Tibial artery (tissue), 4 donors: ENCODE data around the gene ARHGAP24.

Source experiments
- DNase-seq, 2 donors: peaks; one replicate each; pipeline ENCODE4 v3.0.0-alpha.2; 2019
- H3K27ac ChIP-seq, 2 donors: fragments of 200-600 bp; sonication (generic) in 1 of 2; 1 replicate in 1 of 2; 2 replicates in 1 of 2; pipeline ENCODE4 v1.5.1; 2018 to 2019; ENCODE audit warnings: mild to moderate bottlenecking in 1 of 2
- H3K27me3 ChIP-seq, 2 donors: fragments of 200-600 bp; sonication (generic) in 1 of 2; one replicate each; pipeline versions ENCODE4 v1.5.1 to v1.6.0; 2016 to 2019
- H3K36me3 ChIP-seq, 3 donors: fragments of 200-600 bp; sonication (generic) in 2 of 3; one replicate each; pipeline ENCODE4 v1.5.1; 2016 to 2019; ENCODE audit warnings: mild to moderate bottlenecking in 2 of 3
- H3K4me1 ChIP-seq, 4 donors: fragments of 200-600 bp; sonication (generic) in 2 of 4; 1 replicate in 3 of 4; 2 replicates in 1 of 4; pipeline ENCODE4 v1.5.1; 2016 to 2019
- H3K4me3 ChIP-seq, 2 donors: fragments of 200-600 bp; sonication (generic) in 1 of 2; 1 replicate in 1 of 2; 2 replicates in 1 of 2; pipeline ENCODE4 v1.5.1; 2018 to 2019; ENCODE audit warnings: mild to moderate bottlenecking in 2 of 2
- H3K9me3 ChIP-seq, 3 donors: fragments of 200-600 bp; sonication (generic) in 1 of 3; one replicate each; pipeline ENCODE4 v1.5.1; 2016 to 2019
- CTCF ChIP-seq, 2 experiments: fragments of 200-600 bp in 1 of 2; fragments of 450-650 bp in 1 of 2; IDR thresholded peaks; one replicate each; pipeline ENCODE4 v1.5.1; 2017 to 2019; ENCODE audit warnings: antibody characterized with exemption in 2 of 2, mild to moderate bottlenecking in 1 of 2, moderate library complexity in 1 of 2
- intact Hi-C: fragments of 100-400 bp; cut with DNase I; formaldehyde crosslinking; loops from one replicate; pipeline ENCODE4 v1.15.0; 2023; ENCODE audit warnings: low total_unique reads

The ARHGAP24 gene

DNA sequence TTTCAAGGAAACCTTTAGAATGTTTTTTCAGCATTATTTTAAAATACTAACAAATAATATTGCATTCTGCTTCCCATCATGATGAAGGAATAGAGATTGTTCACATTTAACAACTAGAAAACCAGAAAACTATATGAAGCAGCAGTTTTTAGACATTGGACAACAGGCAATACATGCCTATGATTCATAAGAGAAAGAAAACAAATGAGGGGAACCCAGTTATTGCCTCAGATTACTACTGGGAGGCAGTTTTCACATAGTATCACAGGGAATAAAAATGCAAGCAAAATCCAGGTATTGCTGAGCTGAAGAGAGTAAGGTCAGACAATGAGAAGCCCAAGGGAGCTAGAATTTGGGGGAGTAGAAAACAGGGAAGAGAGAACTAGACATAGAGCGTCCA, 511.3 kb downstream of the ARHGAP24 start:
- no peak for DNase-seq

GRCh38 chr4:85993641-85994040, 518.7 kb downstream of the ARHGAP24 start:
- Histone ChIP-seq H3K27me3 (no peaks in the 10 kb centered on the region), H3K9me3 (no peaks in the 10 kb centered on the region), H3K27ac (no peak overlapping the region), H3K4me1 (no peaks in the 10 kb centered on the region), H3K36me3 (peaks cover 7 to 19% (median 18%) of the 10 kb centered on the region in 3 donors), H3K4me3 (no peak overlapping the region)
- intact Hi-C loops = no loop called here
- no peak for DNase-seq
- no peak for TF ChIP-seq CTCF (IDR thresholded peaks at IDR 0.05)

More for the DNA sequence above, 511.3 kb downstream of the ARHGAP24 start:
- TF ChIP-seq CTCF (IDR thresholded peaks at IDR 0.05) = no peak
- no peaks in the 10 kb centered on the region for H3K9me3 ChIP-seq
- no peaks in the 10 kb centered on the region for H3K27me3 ChIP-seq
- intact Hi-C loops = no loop called here
- H3K27ac ChIP-seq = no peak overlapping the region
- H3K4me1 ChIP-seq = no peaks in the 10 kb centered on the region
- H3K36me3 ChIP-seq = peaks cover 0 to 15% (median 0%) of the 10 kb centered on the region in 3 donors
- no peak overlapping the region for H3K4me3 ChIP-seq

GRCh38 chr4:85994576-85994975, 519.6 kb downstream of the ARHGAP24 start:
- peaks cover 7 to 19% (median 18%) of the 10 kb centered on the region in 3 donors for H3K36me3 ChIP-seq
- no peaks in the 10 kb centered on the region for H3K9me3 ChIP-seq
- no peak for TF ChIP-seq CTCF (IDR thresholded peaks at IDR 0.05)
- no peaks in the 10 kb centered on the region for H3K27me3 ChIP-seq
- peaks cover 0 to 8% (median 0%) of the 10 kb centered on the region in 4 donors for H3K4me1 ChIP-seq
- intact Hi-C loops = no loop called here
- no peak overlapping the region for H3K27ac ChIP-seq
- DNase-seq = no peak
- H3K4me3 ChIP-seq = no peak overlapping the region

DNA sequence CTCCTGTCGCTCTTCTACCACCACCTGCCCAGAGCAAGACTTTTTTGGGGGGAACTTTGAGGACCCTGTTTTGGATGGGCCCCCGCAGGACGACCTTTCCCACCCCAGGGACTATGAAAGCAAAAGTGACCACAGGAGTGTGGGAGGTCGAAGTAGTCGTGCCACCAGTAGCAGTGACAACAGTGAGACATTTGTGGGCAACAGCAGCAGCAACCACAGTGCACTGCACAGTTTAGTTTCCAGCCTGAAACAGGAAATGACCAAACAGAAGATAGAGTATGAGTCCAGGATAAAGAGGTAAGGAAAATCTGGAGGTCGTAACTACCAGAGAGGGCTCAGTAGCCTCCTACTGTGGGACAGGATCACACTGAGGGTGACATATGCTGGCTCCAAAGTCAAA, 520.4 kb downstream of the ARHGAP24 start:
- no peak for TF ChIP-seq CTCF (IDR thresholded peaks at IDR 0.05)

GRCh38 chr4:86001591-86001990, 526.6 kb downstream of the ARHGAP24 start:
- H3K4me1 ChIP-seq = peaks cover 0 to 19% (median 0%) of the 10 kb centered on the region in 4 donors
- no peak for TF ChIP-seq CTCF (IDR thresholded peaks at IDR 0.05)
- H3K27me3 ChIP-seq = no peaks in the 10 kb centered on the region
- H3K27ac ChIP-seq = no peak overlapping the region
- no peak for DNase-seq
- H3K4me3 ChIP-seq = no peak overlapping the region
- H3K9me3 ChIP-seq = no peaks in the 10 kb centered on the region
- peaks cover 0 to 4% (median 0%) of the 10 kb centered on the region in 3 donors for H3K36me3 ChIP-seq
- intact Hi-C loops = no loop called here

More for the DNA sequence above, 520.4 kb downstream of the ARHGAP24 start:
- Histone ChIP-seq H3K4me1 (peaks cover 0 to 8% (median 0%) of the 10 kb centered on the region in 4 donors), H3K27me3 (no peaks in the 10 kb centered on the region), H3K36me3 (peaks cover 7 to 19% (median 18%) of the 10 kb centered on the region in 3 donors), H3K4me3 (no peak overlapping the region), H3K27ac (no peak overlapping the region), H3K9me3 (no peaks in the 10 kb centered on the region)
- intact Hi-C loops = no loop called here
- no peak for DNase-seq

GRCh38 chr4:86004030-86004429, 529.1 kb downstream of the ARHGAP24 start:
- no peak for DNase-seq

More at GRCh38 chr4:86004030-86004429, 529.1 kb downstream of the ARHGAP24 start:
- TF ChIP-seq CTCF (IDR thresholded peaks at IDR 0.05) = no peak
- Histone ChIP-seq H3K27me3 (no peaks in the 10 kb centered on the region), H3K27ac (no peak overlapping the region), H3K36me3 (peaks cover 0 to 4% (median 0%) of the 10 kb centered on the region in 3 donors), H3K4me1 (peaks cover 0 to 16% (median 0%) of the 10 kb centered on the region in 4 donors), H3K4me3 (no peak overlapping the region), H3K9me3 (no peaks in the 10 kb centered on the region)
- intact Hi-C loops = no loop called here
